ENCODE results near the gene GBE1.

GBE1 gene

GRCh38 chr3:81651139-81651538 lies 110.3 kb downstream of the GBE1 start:
- Histone ChIP-seq H3K27ac (ENCODE audit: low read depth, low read length) (no peak overlapping the region), H3F3A (ENCODE audit: insufficient read depth) (no peaks in the 10 kb centered on the region), H3K9me2 (replicated peaks; ENCODE audit: insufficient read depth, low read length) (no peaks in the 10 kb centered on the region), H3K9me3 (ENCODE audit: insufficient read depth, low read length) (no peaks in the 10 kb centered on the region), H3K9ac (ENCODE audit: low read length) (no peak overlapping the region), H3K79me2 (ENCODE audit: insufficient read depth, low read length) (no peaks in the 10 kb centered on the region), H3K36me3 (ENCODE audit: low read length) (no peaks in the 10 kb centered on the region), H3K4me2 (ENCODE audit: low read depth, low read length, poor library complexity, severe bottlenecking) (no peak overlapping the region), H3K4me3 (ENCODE audit: insufficient read depth, low read length, poor library complexity, severe bottlenecking) (no peak overlapping the region), H4K20me1 (ENCODE audit: low read depth, low read length) (no peaks in the 10 kb centered on the region), H3K27me3 (ENCODE audit: low read length) (no peaks in the 10 kb centered on the region), H2AFZ (ENCODE audit: low read depth, low read length, severe bottlenecking) (no peak overlapping the region)
- TF ChIP-seq EZH2phosphoT487 (conservative IDR thresholded peaks at IDR 0.05; ENCODE audit: low read length): no peak
- TF ChIP-seq, protein P1, sequence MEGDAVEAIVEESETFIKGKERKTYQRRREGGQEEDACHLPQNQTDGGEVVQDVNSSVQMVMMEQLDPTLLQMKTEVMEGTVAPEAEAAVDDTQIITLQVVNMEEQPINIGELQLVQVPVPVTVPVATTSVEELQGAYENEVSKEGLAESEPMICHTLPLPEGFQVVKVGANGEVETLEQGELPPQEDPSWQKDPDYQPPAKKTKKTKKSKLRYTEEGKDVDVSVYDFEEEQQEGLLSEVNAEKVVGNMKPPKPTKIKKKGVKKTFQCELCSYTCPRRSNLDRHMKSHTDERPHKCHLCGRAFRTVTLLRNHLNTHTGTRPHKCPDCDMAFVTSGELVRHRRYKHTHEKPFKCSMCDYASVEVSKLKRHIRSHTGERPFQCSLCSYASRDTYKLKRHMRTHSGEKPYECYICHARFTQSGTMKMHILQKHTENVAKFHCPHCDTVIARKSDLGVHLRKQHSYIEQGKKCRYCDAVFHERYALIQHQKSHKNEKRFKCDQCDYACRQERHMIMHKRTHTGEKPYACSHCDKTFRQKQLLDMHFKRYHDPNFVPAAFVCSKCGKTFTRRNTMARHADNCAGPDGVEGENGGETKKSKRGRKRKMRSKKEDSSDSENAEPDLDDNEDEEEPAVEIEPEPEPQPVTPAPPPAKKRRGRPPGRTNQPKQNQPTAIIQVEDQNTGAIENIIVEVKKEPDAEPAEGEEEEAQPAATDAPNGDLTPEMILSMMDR (IDR thresholded peaks at IDR 0.05; ENCODE audit: insufficient read depth, low read length, poor library complexity, severe bottlenecking): no peak

- TF ChIP-seq, protein P1 (IDR thresholded peaks at IDR 0.05; ENCODE audit: insufficient read depth, low read length, poor library complexity, severe bottlenecking): no peak
- TF ChIP-seq EZH2phosphoT487 (conservative IDR thresholded peaks at IDR 0.05; ENCODE audit: low read length): no peak
- no peaks in the 10 kb centered on the region for H4K20me1 ChIP-seq (ENCODE audit: low read depth, low read length)
- H2AFZ ChIP-seq (ENCODE audit: low read depth, low read length, severe bottlenecking): no peak overlapping the region
- H3K4me2 ChIP-seq (ENCODE audit: low read depth, low read length, poor library complexity, severe bottlenecking): no peak overlapping the region
- H3K9me3 ChIP-seq (ENCODE audit: insufficient read depth, low read length): no peaks in the 10 kb centered on the region
- no peaks in the 10 kb centered on the region for H3K9me2 ChIP-seq (replicated peaks; ENCODE audit: insufficient read depth, low read length)
- H3K4me3 ChIP-seq (ENCODE audit: insufficient read depth, low read length, poor library complexity, severe bottlenecking): no peak overlapping the region
- H3K9ac ChIP-seq (ENCODE audit: low read length): no peak overlapping the region
- no peaks in the 10 kb centered on the region for H3K79me2 ChIP-seq (ENCODE audit: insufficient read depth, low read length)
- no peak overlapping the region for H3K27ac ChIP-seq (ENCODE audit: low read depth, low read length)
- no peaks in the 10 kb centered on the region for H3F3A ChIP-seq (ENCODE audit: insufficient read depth)
- H3K27me3 ChIP-seq (ENCODE audit: low read length): no peaks in the 10 kb centered on the region
- no peaks in the 10 kb centered on the region for H3K36me3 ChIP-seq (ENCODE audit: low read length)
Measured at GRCh38 chr3:81650187-81650586, 111.3 kb downstream of the GBE1 start.

DNA sequence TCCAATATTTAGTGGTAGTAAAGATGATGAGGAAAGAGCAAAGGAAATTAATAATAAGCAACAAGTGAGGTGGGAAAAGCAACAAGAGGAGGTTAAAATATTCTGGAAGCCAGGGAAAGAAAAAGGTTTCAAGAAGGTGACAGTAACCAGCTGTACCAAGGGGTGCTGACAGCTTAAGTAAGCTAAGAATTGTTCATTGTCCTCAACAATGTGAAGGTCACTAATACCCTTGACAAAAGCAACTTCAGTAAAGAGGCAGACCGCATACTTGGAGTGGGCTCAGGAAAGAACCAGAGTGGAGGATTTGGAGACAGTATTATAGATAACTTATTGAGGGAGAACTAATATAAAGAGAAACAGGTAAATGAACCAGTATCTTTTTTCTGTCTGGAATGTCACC lies 116.2 kb downstream of the GBE1 start:
- H3K9ac ChIP-seq (ENCODE audit: low read length): no peak overlapping the region
- no peaks in the 10 kb centered on the region for H3K9me2 ChIP-seq (replicated peaks; ENCODE audit: insufficient read depth, low read length)
- H3K9me3 ChIP-seq (ENCODE audit: insufficient read depth, low read length): no peaks in the 10 kb centered on the region
- H3F3A ChIP-seq (ENCODE audit: insufficient read depth): no peaks in the 10 kb centered on the region
- no peaks in the 10 kb centered on the region for H3K79me2 ChIP-seq (ENCODE audit: insufficient read depth, low read length)
- H3K36me3 ChIP-seq (ENCODE audit: low read length): no peaks in the 10 kb centered on the region
- H3K27me3 ChIP-seq (ENCODE audit: low read length): no peaks in the 10 kb centered on the region
- no peak overlapping the region for H2AFZ ChIP-seq (ENCODE audit: low read depth, low read length, severe bottlenecking)
- H3K4me3 ChIP-seq (ENCODE audit: insufficient read depth, low read length, poor library complexity, severe bottlenecking): no peak overlapping the region
- no peaks in the 10 kb centered on the region for H4K20me1 ChIP-seq (ENCODE audit: low read depth, low read length)
- H3K4me2 ChIP-seq (ENCODE audit: low read depth, low read length, poor library complexity, severe bottlenecking): no peak overlapping the region
- H3K27ac ChIP-seq (ENCODE audit: low read depth, low read length): no peak overlapping the region
- TF ChIP-seq EZH2phosphoT487 (conservative IDR thresholded peaks at IDR 0.05; ENCODE audit: low read length): no peak
- TF ChIP-seq, protein P1 (IDR thresholded peaks at IDR 0.05; ENCODE audit: insufficient read depth, low read length, poor library complexity, severe bottlenecking): no peak

All from SU-DHL-6 (cell line).